ENCODE data around the gene STAT5B.
"Not testable (repeated sequence)": the region's sequence is repeated elsewhere in the genome, so short reads cannot be mapped to it uniquely, and the experiment has no call there.

- TF ChIP-seq, protein P1, sequence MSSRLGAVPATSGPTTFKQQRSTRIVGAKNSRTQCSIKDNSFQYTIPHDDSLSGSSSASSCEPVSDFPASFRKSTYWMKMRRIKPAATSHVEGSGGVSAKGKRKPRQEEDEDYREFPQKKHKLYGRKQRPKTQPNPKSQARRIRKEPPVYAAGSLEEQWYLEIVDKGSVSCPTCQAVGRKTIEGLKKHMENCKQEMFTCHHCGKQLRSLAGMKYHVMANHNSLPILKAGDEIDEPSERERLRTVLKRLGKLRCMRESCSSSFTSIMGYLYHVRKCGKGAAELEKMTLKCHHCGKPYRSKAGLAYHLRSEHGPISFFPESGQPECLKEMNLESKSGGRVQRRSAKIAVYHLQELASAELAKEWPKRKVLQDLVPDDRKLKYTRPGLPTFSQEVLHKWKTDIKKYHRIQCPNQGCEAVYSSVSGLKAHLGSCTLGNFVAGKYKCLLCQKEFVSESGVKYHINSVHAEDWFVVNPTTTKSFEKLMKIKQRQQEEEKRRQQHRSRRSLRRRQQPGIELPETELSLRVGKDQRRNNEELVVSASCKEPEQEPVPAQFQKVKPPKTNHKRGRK (CRISPR knock-in tag; IDR thresholded peaks at IDR 0.05; ENCODE audit: borderline replicate concordance), result not testable (repeated sequence)
- TF ChIP-seq MYBL2 (CRISPR knock-in tag; IDR thresholded peaks at IDR 0.05); MXD4 (CRISPR knock-in tag; IDR thresholded peaks at IDR 0.05; ENCODE audit: borderline replicate concordance): not testable (repeated sequence)
- TF ChIP-seq, protein P2, sequence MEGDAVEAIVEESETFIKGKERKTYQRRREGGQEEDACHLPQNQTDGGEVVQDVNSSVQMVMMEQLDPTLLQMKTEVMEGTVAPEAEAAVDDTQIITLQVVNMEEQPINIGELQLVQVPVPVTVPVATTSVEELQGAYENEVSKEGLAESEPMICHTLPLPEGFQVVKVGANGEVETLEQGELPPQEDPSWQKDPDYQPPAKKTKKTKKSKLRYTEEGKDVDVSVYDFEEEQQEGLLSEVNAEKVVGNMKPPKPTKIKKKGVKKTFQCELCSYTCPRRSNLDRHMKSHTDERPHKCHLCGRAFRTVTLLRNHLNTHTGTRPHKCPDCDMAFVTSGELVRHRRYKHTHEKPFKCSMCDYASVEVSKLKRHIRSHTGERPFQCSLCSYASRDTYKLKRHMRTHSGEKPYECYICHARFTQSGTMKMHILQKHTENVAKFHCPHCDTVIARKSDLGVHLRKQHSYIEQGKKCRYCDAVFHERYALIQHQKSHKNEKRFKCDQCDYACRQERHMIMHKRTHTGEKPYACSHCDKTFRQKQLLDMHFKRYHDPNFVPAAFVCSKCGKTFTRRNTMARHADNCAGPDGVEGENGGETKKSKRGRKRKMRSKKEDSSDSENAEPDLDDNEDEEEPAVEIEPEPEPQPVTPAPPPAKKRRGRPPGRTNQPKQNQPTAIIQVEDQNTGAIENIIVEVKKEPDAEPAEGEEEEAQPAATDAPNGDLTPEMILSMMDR (IDR thresholded peaks at IDR 0.05), result not testable (repeated sequence)
These were observed 23.7 kb upstream of the STAT5B start for GRCh38 chr17:42299913-42300312.
